Measurements from ENCODE around the gene FOXP1.

Gene FOXP1

DNA sequence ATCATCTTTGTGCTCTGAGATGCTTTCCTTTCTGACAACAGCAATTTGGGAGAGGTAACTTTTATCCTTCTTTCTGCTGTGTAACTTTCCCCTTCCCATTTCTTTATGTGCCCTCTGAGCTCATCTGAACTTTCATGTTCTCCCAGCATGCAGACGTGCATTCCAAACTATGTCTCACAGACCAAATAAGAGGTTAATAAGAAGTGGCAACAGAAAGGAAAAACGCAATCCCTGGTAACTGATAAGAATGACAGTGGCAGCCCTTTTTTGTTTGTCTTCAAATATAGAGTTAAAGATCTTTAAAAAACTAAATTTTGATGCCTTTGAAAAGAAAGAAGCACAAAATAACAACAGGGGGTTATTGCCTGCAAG, 533.4 kb downstream of the FOXP1 start:
- peak; percentile 84 for DNase-seq (ENCODE audit: low read depth, low spot score)
- no peak overlapping the region for H3K4me3 ChIP-seq (ENCODE audit: low read depth, low read length)
- TF ChIP-seq, protein P1, sequence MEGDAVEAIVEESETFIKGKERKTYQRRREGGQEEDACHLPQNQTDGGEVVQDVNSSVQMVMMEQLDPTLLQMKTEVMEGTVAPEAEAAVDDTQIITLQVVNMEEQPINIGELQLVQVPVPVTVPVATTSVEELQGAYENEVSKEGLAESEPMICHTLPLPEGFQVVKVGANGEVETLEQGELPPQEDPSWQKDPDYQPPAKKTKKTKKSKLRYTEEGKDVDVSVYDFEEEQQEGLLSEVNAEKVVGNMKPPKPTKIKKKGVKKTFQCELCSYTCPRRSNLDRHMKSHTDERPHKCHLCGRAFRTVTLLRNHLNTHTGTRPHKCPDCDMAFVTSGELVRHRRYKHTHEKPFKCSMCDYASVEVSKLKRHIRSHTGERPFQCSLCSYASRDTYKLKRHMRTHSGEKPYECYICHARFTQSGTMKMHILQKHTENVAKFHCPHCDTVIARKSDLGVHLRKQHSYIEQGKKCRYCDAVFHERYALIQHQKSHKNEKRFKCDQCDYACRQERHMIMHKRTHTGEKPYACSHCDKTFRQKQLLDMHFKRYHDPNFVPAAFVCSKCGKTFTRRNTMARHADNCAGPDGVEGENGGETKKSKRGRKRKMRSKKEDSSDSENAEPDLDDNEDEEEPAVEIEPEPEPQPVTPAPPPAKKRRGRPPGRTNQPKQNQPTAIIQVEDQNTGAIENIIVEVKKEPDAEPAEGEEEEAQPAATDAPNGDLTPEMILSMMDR (IDR thresholded peaks at IDR 0.05; ENCODE audit: low read depth, low read length), result no peak
- in situ Hi-C loops (cut with HindIII; ENCODE audit: low sequenced_read_pairs), result no loop called here

DNA sequence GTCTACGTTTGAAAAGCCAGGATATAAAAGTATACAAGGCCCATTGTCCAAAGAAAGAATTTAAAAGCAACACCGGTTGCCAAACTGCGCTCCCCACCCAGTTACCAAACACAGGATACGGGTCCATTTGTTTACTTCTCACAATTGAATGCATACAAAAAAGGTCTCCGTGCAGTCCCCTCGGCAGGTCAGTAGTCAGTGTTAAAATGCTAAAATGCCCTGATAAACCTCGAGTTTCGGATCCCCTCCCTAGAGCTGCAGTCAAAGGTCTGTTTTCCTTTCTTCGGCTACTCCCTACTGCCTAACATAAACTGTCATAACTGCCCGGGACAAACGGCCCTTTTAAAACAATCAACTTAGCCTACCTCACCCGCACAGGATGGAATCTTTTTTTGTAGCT, 534.6 kb downstream of the FOXP1 start:
- no peak overlapping the region for H3K4me3 ChIP-seq (ENCODE audit: low read depth, low read length)
- in situ Hi-C loops (cut with HindIII; ENCODE audit: low sequenced_read_pairs), result no loop called here
- no peak for DNase-seq (ENCODE audit: low read depth, low spot score)
- TF ChIP-seq, protein P1 (IDR thresholded peaks at IDR 0.05; ENCODE audit: low read depth, low read length), result no peak

DNA sequence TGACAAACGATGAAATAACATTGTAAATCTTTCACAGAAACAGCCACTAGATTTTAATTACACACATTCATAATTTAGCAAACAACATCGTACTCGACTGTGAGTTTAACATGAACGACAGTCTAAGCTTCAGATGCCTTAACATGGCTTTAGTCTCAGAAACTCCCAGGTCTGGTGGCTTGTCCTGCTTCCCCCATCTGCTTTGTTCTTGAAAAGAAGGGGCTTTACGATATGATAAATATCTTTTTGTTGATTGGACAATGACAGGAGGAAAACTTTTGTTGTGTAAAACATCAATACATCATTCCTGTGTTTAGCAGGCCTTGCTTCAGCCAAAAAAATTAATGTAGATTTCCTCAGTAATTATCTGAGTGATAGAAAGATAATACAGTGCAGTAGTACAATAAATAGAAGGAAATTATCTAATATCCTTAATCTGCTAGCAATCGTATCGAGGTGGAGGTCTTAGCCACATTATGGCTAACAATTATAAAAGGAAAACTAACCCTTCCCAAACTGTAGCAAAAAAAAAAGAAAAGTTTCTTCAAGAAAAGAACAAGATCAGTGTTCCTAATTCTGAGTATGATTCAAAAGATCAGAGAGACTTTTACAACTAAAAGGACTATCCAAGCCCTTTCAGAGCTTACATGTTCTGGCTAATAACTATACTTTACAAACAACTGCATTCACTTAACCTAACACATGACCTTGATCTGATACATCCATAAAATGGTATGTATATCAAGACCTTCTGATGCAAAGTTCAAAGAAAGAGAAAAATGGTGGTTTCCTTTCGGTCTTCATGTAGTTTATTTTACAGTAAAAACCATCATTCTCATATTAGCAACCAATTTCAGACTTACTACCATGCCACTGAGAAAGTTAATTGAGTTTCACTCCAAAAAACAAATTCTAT, 535.7 kb downstream of the FOXP1 start:
- in situ Hi-C loops (cut with HindIII; ENCODE audit: low sequenced_read_pairs), result no loop called here
- H3K4me3 ChIP-seq (ENCODE audit: low read depth, low read length), result no peak overlapping the region
- DNase-seq (ENCODE audit: low read depth, low spot score), result no peak
- TF ChIP-seq, protein P1 (IDR thresholded peaks at IDR 0.05; ENCODE audit: low read depth, low read length), result no peak

DNA sequence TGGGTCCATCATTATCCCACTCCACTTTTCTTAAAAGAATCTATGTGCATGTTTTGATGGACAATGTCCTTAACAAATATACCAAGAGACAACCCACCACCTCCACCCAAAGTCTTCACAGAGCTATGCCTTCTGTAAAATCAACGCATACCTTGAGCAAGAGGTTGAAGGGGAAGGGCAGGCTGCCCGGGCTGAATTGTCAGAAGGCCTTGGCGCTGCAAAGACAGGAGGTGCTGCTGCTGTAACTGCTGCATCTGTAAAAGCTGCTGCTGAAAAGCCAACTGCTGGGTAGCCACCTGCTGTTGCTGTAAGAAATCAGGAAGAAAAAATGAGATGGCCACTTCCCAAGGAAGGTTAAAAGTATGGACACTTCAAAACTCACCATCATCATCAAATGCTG, 536.7 kb downstream of the FOXP1 start:
- no peak overlapping the region for H3K4me3 ChIP-seq (ENCODE audit: low read depth, low read length)
- TF ChIP-seq, protein P1 (IDR thresholded peaks at IDR 0.05; ENCODE audit: low read depth, low read length), result no peak
- in situ Hi-C loops (cut with HindIII; ENCODE audit: low sequenced_read_pairs), result no loop called here
- DNase-seq (ENCODE audit: low read depth, low spot score), result no peak

DNA sequence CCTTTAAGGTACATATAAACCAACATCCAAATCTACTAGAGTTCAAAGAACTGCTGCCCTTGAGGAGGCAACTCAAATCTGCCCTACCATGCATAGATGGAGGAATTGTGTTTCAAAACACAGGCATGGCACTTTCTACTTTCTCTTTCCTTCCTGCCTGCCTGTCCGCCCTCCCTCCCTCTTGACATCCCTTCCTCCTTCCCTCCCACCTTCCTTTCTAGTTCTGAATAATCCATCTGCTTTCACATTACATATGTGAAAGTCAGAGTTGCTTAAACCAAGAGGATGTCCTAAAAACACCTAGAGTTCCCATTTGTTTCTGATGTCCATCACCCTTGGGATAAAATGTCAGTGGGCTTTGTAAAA, 537.6 kb downstream of the FOXP1 start:
- H3K4me3 ChIP-seq (ENCODE audit: low read depth, low read length), result no peak overlapping the region
- TF ChIP-seq, protein P1 (IDR thresholded peaks at IDR 0.05; ENCODE audit: low read depth, low read length), result no peak
- no peak for DNase-seq (ENCODE audit: low read depth, low spot score)
- in situ Hi-C loops (cut with HindIII; ENCODE audit: low sequenced_read_pairs), result no loop called here

DNA sequence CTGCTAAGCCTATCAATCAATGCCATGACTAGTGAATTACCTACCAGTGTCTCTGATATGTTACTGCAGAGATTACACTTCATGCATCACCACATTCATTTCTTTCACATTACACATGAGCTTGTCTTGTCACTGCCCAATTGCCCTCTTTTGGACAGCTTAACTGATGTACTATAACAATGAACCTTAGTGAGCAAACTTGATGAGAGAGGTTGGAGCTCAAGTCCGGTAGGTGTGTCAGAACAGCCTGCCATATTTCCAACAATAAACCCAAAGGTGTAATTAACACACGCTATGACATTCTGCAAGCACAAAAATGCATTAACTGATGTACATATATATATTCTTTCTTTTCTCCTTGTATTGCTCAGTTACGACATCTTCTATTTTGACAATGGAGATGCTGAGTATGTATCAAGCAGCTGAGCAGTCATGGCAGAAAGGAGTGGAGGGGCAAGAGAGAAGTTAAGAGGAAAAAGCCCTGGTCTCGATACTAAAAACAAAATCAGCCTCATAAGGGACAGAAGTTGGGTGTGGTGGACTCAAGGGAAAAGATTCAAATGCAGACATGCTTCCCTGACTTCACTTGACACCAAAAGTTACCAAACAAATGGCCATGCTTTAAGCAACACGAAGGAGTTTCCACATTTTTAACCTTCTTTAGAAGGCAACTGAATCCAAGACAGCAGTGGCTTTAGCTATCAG, 538.2 kb downstream of the FOXP1 start:
- H3K4me3 ChIP-seq (ENCODE audit: low read depth, low read length), result no peak overlapping the region
- in situ Hi-C loops (cut with HindIII; ENCODE audit: low sequenced_read_pairs), result no loop called here

More for the DNA sequence above, 538.2 kb downstream of the FOXP1 start:
- TF ChIP-seq, protein P1 (IDR thresholded peaks at IDR 0.05; ENCODE audit: low read depth, low read length), result no peak
- DNase-seq (ENCODE audit: low read depth, low spot score), result no peak

Measured in astrocyte of the spinal cord (primary cell).